ENCODE results near the gene C1orf159.

- TF ChIP-seq EZH2 (IDR thresholded peaks at IDR 0.05; ENCODE audit: borderline replicate concordance, low read depth, low read length, severe bottlenecking) = no peak
- no peak for TF ChIP-seq CTCF (IDR thresholded peaks at IDR 0.05; ENCODE audit: borderline replicate concordance, extremely low read depth, low read length, poor library complexity, severe bottlenecking)
Observed at GRCh38 chr1:1149416-1149815, 33.5 kb upstream of the C1orf159 start.

All from DND-41 (cell line).